Activated T-helper 1 cell treated with anti-CD3 and anti-CD28 coated beads, Interleukin-12 subunit alpha, Interleukin-12 subunit beta, Interleukin-2, Interleukin-4 antibody, amounts not matched to agents 30 ng/mL and 10 ng/mL and 1 ng/mL, durations not matched to agents 14 hours and 24 hours and 36 hours (primary cell): ENCODE data around the gene STXBP6. TPM values are rescaled to one million over a fixed set of nuclear protein-coding genes. Genes with fewer than 3 reads are reported as not detected.

ENCODE experiments used
- DNase-seq: peaks from one replicate; pipeline ENCODE4 v3.0.0; 2021; ENCODE audit warnings: low spot score
- H3K27ac Mint-ChIP-seq: one replicate; pipeline ENCODE4 v1.8.0; 2021; ENCODE audit warnings: mild to moderate bottlenecking, mixed read lengths
- H3K27me3 Mint-ChIP-seq: one replicate; pipeline ENCODE4 v1.8.0; 2022; ENCODE audit warnings: mild to moderate bottlenecking, moderate library complexity, mixed read lengths; ENCODE audit not compliant: insufficient read depth
- H3K36me3 Mint-ChIP-seq: one replicate; pipeline ENCODE4 v1.8.0; 2021; ENCODE audit warnings: low read depth, mixed read lengths
- H3K4me1 Mint-ChIP-seq: one replicate; pipeline ENCODE4 v1.8.0; 2021; ENCODE audit warnings: low read depth, mixed read lengths
- H3K4me3 Mint-ChIP-seq: one replicate; pipeline ENCODE4 v1.8.0; 2021; ENCODE audit warnings: mild to moderate bottlenecking, moderate library complexity, mixed read lengths
- H3K9me3 Mint-ChIP-seq: one replicate; pipeline ENCODE4 v1.8.0; 2021; ENCODE audit warnings: mixed read lengths
- intact Hi-C: fragments of 100-400 bp; cut with micrococcal nuclease; formaldehyde crosslinking; loops from one replicate; pipeline ENCODE4 v1.15.1; 2024
- total RNA-seq: library from RNA; stranded (reverse); gene quantifications from 2 replicates; pipeline ENCODE4 v1.2.3, GENCODE V29; 2022

Gene STXBP6
- total RNA-seq, 1 donor from 2014 or later = not detected

- H3K36me3 Mint-ChIP-seq = no peaks in the 10 kb centered on the region
- no peak for DNase-seq
- H3K27ac Mint-ChIP-seq = no peak overlapping the region
- intact Hi-C loops = no loop called here
- no peaks in the 10 kb centered on the region for H3K9me3 Mint-ChIP-seq
- H3K27me3 Mint-ChIP-seq = no peaks in the 10 kb centered on the region
- no peak overlapping the region for H3K4me3 Mint-ChIP-seq
- no peaks in the 10 kb centered on the region for H3K4me1 Mint-ChIP-seq
Measured at GRCh38 chr14:25003537-25003936, 46.4 kb downstream of the STXBP6 start.

GRCh38 chr14:25001601-25002000, 48.3 kb downstream of the STXBP6 start:
- no peak for DNase-seq
- Mint-ChIP-seq H3K4me1 (no peaks in the 10 kb centered on the region), H3K9me3 (no peaks in the 10 kb centered on the region), H3K4me3 (no peak overlapping the region), H3K27ac (no peak overlapping the region), H3K36me3 (no peaks in the 10 kb centered on the region), H3K27me3 (no peaks in the 10 kb centered on the region)
- intact Hi-C loops = no loop called here

GRCh38 chr14:25001156-25001555, 48.8 kb downstream of the STXBP6 start:
- Mint-ChIP-seq H3K9me3 (no peaks in the 10 kb centered on the region), H3K4me1 (no peaks in the 10 kb centered on the region), H3K27me3 (no peaks in the 10 kb centered on the region), H3K36me3 (no peaks in the 10 kb centered on the region), H3K4me3 (no peak overlapping the region), H3K27ac (no peak overlapping the region)
- intact Hi-C loops = no loop called here
- DNase-seq = no peak

GRCh38 chr14:24999157-24999556, 50.8 kb downstream of the STXBP6 start:
- no peak overlapping the region for H3K27ac Mint-ChIP-seq
- H3K4me3 Mint-ChIP-seq = no peak overlapping the region
- H3K4me1 Mint-ChIP-seq = no peaks in the 10 kb centered on the region
- H3K27me3 Mint-ChIP-seq = no peaks in the 10 kb centered on the region
- DNase-seq = no peak
- no peaks in the 10 kb centered on the region for H3K9me3 Mint-ChIP-seq
- intact Hi-C loops = no loop called here
- no peaks in the 10 kb centered on the region for H3K36me3 Mint-ChIP-seq

GRCh38 chr14:24996930-24997725, 52.8 kb downstream of the STXBP6 start:
- Mint-ChIP-seq H3K27me3 (no peaks in the 10 kb centered on the region), H3K4me1 (no peaks in the 10 kb centered on the region), H3K36me3 (no peaks in the 10 kb centered on the region), H3K27ac (no peak overlapping the region), H3K9me3 (no peaks in the 10 kb centered on the region), H3K4me3 (no peak overlapping the region)
- DNase-seq = no peak
- intact Hi-C loops = no loop called here

GRCh38 chr14:24995016-24995415, 54.9 kb downstream of the STXBP6 start:
- no peaks in the 10 kb centered on the region for H3K4me1 Mint-ChIP-seq
- no peaks in the 10 kb centered on the region for H3K36me3 Mint-ChIP-seq
- no peaks in the 10 kb centered on the region for H3K27me3 Mint-ChIP-seq
- H3K4me3 Mint-ChIP-seq = no peak overlapping the region
- no peaks in the 10 kb centered on the region for H3K9me3 Mint-ChIP-seq
- no peak overlapping the region for H3K27ac Mint-ChIP-seq
- DNase-seq = no peak
- intact Hi-C loops = no loop called here

- Mint-ChIP-seq H3K4me3 (no peak overlapping the region), H3K27ac (no peak overlapping the region), H3K9me3 (no peaks in the 10 kb centered on the region), H3K36me3 (no peaks in the 10 kb centered on the region), H3K27me3 (no peaks in the 10 kb centered on the region), H3K4me1 (no peaks in the 10 kb centered on the region)
- intact Hi-C loops = no loop called here
- no peak for DNase-seq
Measured at GRCh38 chr14:24993631-24994030, 56.3 kb downstream of the STXBP6 start.

GRCh38 chr14:24992624-24993360, 57.2 kb downstream of the STXBP6 start:
- no peaks in the 10 kb centered on the region for H3K4me1 Mint-ChIP-seq
- H3K4me3 Mint-ChIP-seq = no peak overlapping the region
- H3K27me3 Mint-ChIP-seq = no peaks in the 10 kb centered on the region
- no peak overlapping the region for H3K27ac Mint-ChIP-seq
- intact Hi-C loops = loop anchor here (1.0 kb wide), 1 partner anchor 43 kb away; no protein-coding TSS in a partner anchor
- no peaks in the 10 kb centered on the region for H3K9me3 Mint-ChIP-seq
- no peaks in the 10 kb centered on the region for H3K36me3 Mint-ChIP-seq
- no peak for DNase-seq

GRCh38 chr14:24991821-24992220, 58.1 kb downstream of the STXBP6 start:
- Mint-ChIP-seq H3K4me1 (no peaks in the 10 kb centered on the region), H3K27me3 (no peaks in the 10 kb centered on the region), H3K27ac (no peak overlapping the region), H3K4me3 (no peak overlapping the region), H3K36me3 (no peaks in the 10 kb centered on the region), H3K9me3 (no peaks in the 10 kb centered on the region)
- intact Hi-C loops = loop anchor here (1.0 kb wide), 1 partner anchor 43 kb away; no protein-coding TSS in a partner anchor
- DNase-seq = no peak

- no peak for DNase-seq
- intact Hi-C loops = no loop called here
- Mint-ChIP-seq H3K4me3 (no peak overlapping the region), H3K36me3 (no peaks in the 10 kb centered on the region), H3K27me3 (no peaks in the 10 kb centered on the region), H3K4me1 (no peaks in the 10 kb centered on the region), H3K9me3 (no peaks in the 10 kb centered on the region), H3K27ac (no peak overlapping the region)
Measured at GRCh38 chr14:24991288-24991687, 58.7 kb downstream of the STXBP6 start.

GRCh38 chr14:24990773-24991172, 59.2 kb downstream of the STXBP6 start:
- intact Hi-C loops = no loop called here
- Mint-ChIP-seq H3K4me3 (no peak overlapping the region), H3K27me3 (no peaks in the 10 kb centered on the region), H3K4me1 (no peaks in the 10 kb centered on the region), H3K27ac (no peak overlapping the region), H3K36me3 (no peaks in the 10 kb centered on the region), H3K9me3 (no peaks in the 10 kb centered on the region)
- no peak for DNase-seq

- Mint-ChIP-seq H3K9me3 (no peaks in the 10 kb centered on the region), H3K4me3 (no peak overlapping the region), H3K36me3 (no peaks in the 10 kb centered on the region), H3K4me1 (no peaks in the 10 kb centered on the region), H3K27me3 (no peaks in the 10 kb centered on the region), H3K27ac (no peak overlapping the region)
- no peak for DNase-seq
- intact Hi-C loops = no loop called here
Measured at GRCh38 chr14:24990050-24990449, 59.9 kb downstream of the STXBP6 start.

GRCh38 chr14:24988760-24989159, 61.2 kb downstream of the STXBP6 start:
- intact Hi-C loops = no loop called here
- Mint-ChIP-seq H3K4me1 (no peaks in the 10 kb centered on the region), H3K4me3 (no peak overlapping the region), H3K27ac (no peak overlapping the region), H3K27me3 (no peaks in the 10 kb centered on the region), H3K36me3 (no peaks in the 10 kb centered on the region), H3K9me3 (no peaks in the 10 kb centered on the region)
- no peak for DNase-seq
